Osteoblast (primary cell): ENCODE measurements around the gene OR11G2. TPM values are rescaled to one million over a fixed set of nuclear protein-coding genes. Genes with fewer than 3 reads are reported as not detected.
"Not testable (repeated sequence)": the region's sequence is repeated elsewhere in the genome, so short reads cannot be mapped to it uniquely, and the experiment has no call there.

Experiments
- DNase-seq: peaks from one replicate; pipeline ENCODE4 v3.0.0; 2011; ENCODE audit warnings: low spot score, mixed read lengths; ENCODE audit not compliant: insufficient read length; ENCODE audit errors: missing footprints
- H2AFZ ChIP-seq: 2 replicates; pipeline ENCODE4 v1.6.0; 2011; ENCODE audit warnings: mild to moderate bottlenecking, low read length
- H3K27ac ChIP-seq: 2 replicates; pipeline ENCODE4 v1.5.1; 2011; ENCODE audit warnings: mild to moderate bottlenecking, low read depth, low read length, moderate library complexity
- H3K27me3 ChIP-seq: 2 replicates; pipeline ENCODE4 v1.6.0; 2012; ENCODE audit warnings: mild to moderate bottlenecking, control low read depth, inconsistent platforms, low read length, moderate library complexity; ENCODE audit not compliant: insufficient read depth
- H3K36me3 ChIP-seq: 2 replicates; pipeline ENCODE4 v1.5.1; 2011; ENCODE audit warnings: mild to moderate bottlenecking, low read length, control low read depth, moderate library complexity; ENCODE audit not compliant: insufficient read depth
- H3K4me1 ChIP-seq: 2 replicates; pipeline ENCODE4 v1.5.1; 2011; ENCODE audit warnings: mild to moderate bottlenecking, low read length, control low read depth, moderate library complexity; ENCODE audit not compliant: insufficient read depth
- H3K4me2 ChIP-seq: 2 replicates; pipeline ENCODE4 v1.6.0; 2011; ENCODE audit warnings: mild to moderate bottlenecking, low read length; ENCODE audit not compliant: insufficient read depth
- H3K4me3 ChIP-seq: fragments of 200-600 bp; sonication (generic); 3 replicates; pipeline ENCODE4 v1.5.1; 2012; ENCODE audit warnings: mild to moderate bottlenecking, low read length, inconsistent platforms; ENCODE audit not compliant: insufficient read depth
- H3K79me2 ChIP-seq: 2 replicates; pipeline ENCODE4 v1.6.0; 2012; ENCODE audit warnings: mild to moderate bottlenecking, low read length, control low read depth, inconsistent platforms; ENCODE audit not compliant: insufficient read depth
- H3K9me3 ChIP-seq: 2 replicates; pipeline ENCODE4 v1.5.1; 2011; ENCODE audit warnings: low read depth, low read length, control low read depth
- H4K20me1 ChIP-seq: 2 replicates; pipeline ENCODE4 v1.6.0; 2012; ENCODE audit warnings: mild to moderate bottlenecking, low read length, control low read depth; ENCODE audit not compliant: insufficient read depth
- total RNA-seq: library from RNA; depleted of rRNA; stranded (reverse); fragments of >200 nt; gene quantifications from 2 replicates; pipeline ENCODE4 v1.2.3, GENCODE V29; 2012
- TF ChIP-seq, protein P1 (sequence below): IDR thresholded peaks from 2 replicates; pipeline ENCODE4 v1.5.1; 2011; ENCODE audit warnings: mild to moderate bottlenecking, low read depth, low read length, moderate library complexity; ENCODE audit errors: extremely low read depth

OR11G2 gene
- total RNA-seq, 1 donor: not detected

DNA sequence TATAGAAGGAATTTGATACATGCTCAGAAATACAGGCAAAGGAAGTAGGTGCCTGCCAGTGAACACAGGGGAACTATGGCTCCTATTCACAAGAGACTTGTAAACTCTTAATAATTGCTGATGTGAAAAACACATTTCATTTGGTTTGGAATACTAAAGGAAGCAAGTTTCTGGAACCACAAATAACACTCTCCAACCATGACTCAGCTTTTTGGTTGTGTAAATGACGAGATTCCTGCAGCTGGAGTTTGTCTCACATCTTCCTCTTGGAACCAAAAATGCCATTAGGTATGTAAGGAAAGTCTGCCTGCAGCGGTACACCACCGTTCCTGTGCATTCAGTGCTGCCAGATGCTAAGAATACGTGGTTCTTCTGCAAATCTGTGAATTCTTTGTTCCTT, 28.3 kb downstream of the OR11G2 start:
- H3K4me2 ChIP-seq: no peak overlapping the region
- no peaks in the 10 kb centered on the region for H3K79me2 ChIP-seq
- no peaks in the 10 kb centered on the region for H3K36me3 ChIP-seq
- TF ChIP-seq, protein P1, sequence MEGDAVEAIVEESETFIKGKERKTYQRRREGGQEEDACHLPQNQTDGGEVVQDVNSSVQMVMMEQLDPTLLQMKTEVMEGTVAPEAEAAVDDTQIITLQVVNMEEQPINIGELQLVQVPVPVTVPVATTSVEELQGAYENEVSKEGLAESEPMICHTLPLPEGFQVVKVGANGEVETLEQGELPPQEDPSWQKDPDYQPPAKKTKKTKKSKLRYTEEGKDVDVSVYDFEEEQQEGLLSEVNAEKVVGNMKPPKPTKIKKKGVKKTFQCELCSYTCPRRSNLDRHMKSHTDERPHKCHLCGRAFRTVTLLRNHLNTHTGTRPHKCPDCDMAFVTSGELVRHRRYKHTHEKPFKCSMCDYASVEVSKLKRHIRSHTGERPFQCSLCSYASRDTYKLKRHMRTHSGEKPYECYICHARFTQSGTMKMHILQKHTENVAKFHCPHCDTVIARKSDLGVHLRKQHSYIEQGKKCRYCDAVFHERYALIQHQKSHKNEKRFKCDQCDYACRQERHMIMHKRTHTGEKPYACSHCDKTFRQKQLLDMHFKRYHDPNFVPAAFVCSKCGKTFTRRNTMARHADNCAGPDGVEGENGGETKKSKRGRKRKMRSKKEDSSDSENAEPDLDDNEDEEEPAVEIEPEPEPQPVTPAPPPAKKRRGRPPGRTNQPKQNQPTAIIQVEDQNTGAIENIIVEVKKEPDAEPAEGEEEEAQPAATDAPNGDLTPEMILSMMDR: no peak
- no peaks in the 10 kb centered on the region for H4K20me1 ChIP-seq
- no peaks in the 10 kb centered on the region for H3K27me3 ChIP-seq
- no peak for DNase-seq
- no peaks in the 10 kb centered on the region for H3K4me1 ChIP-seq
- H3K4me3 ChIP-seq: no peak overlapping the region
- no peak overlapping the region for H2AFZ ChIP-seq
- no peaks in the 10 kb centered on the region for H3K9me3 ChIP-seq
- no peak overlapping the region for H3K27ac ChIP-seq

DNA sequence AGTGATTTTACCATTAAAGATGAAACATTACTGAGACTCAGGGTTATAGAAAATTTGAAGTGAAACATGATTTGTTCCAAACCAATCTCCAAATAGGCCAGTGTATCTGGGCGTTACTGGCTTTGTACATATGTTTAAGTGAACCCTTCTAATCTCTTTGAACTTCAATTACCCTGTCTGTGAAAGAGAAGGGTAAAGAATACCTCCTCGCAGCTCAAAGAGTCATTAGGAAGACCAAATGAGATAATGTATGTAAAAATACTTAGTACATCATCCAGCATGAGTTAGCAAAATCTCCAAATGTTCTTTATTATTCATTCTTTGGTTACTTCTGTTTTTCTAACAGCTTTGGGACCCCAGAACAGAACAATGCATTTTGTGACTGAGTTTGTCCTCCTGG, 32.7 kb downstream of the OR11G2 start, which contains the start of gene OR11H6:
Gene OR11H6, plus strand, starts transcription at position 301 of the 400 bp plus-strand sequence. Its CDS starts 0 bp downstream, at position 301.
- no peaks in the 10 kb centered on the region for H4K20me1 ChIP-seq
- no peaks in the 10 kb centered on the region for H3K27me3 ChIP-seq
- no peaks in the 10 kb centered on the region for H3K4me1 ChIP-seq
- H3K79me2 ChIP-seq: no peaks in the 10 kb centered on the region
- no peaks in the 10 kb centered on the region for H3K36me3 ChIP-seq
- no peak within 1 kb of the TSS for H2AFZ ChIP-seq
- TF ChIP-seq, protein P1: no peak
- DNase-seq: no peak
- H3K4me2 ChIP-seq: no peak within 1 kb of the TSS
- H3K27ac ChIP-seq: no peak within 1 kb of the TSS
- H3K9me3 ChIP-seq: no peaks in the 10 kb centered on the region
- H3K4me3 ChIP-seq: no peak within 1 kb of the TSS

- no peak for DNase-seq
- H3K27me3 ChIP-seq: no peaks in the 10 kb centered on the region
- TF ChIP-seq, protein P1: no peak
- no peak within 1 kb of the TSS for H3K27ac ChIP-seq
- H3K9me3 ChIP-seq: no peaks in the 10 kb centered on the region
- no peaks in the 10 kb centered on the region for H3K79me2 ChIP-seq
- H4K20me1 ChIP-seq: no peaks in the 10 kb centered on the region
- H3K36me3 ChIP-seq: no peaks in the 10 kb centered on the region
- H3K4me3 ChIP-seq: no peak within 1 kb of the TSS
- H3K4me1 ChIP-seq: no peaks in the 10 kb centered on the region
- no peak within 1 kb of the TSS for H3K4me2 ChIP-seq
- no peak within 1 kb of the TSS for H2AFZ ChIP-seq
These were observed 38.0 kb downstream of the OR11G2 start, which contains the start of gene OR11H7 for GRCh38 chr14:20228681-20229080. TSS of gene OR11H7 (plus strand) at chr14:20228981.

GRCh38 chr14:20235415-20235814, 44.7 kb downstream of the OR11G2 start:
- not testable (repeated sequence) for H4K20me1 ChIP-seq, H3K9me3 ChIP-seq, H3K4me1 ChIP-seq, H3K4me2 ChIP-seq, H3K27ac ChIP-seq, H3K79me2 ChIP-seq, H3K27me3 ChIP-seq, DNase-seq, H2AFZ ChIP-seq, H3K4me3 ChIP-seq, H3K36me3 ChIP-seq
